HCT116 (cell line): ENCODE results near the gene TUBB4A. TPM values are rescaled to one million over a fixed set of nuclear protein-coding genes. Genes with fewer than 3 reads are reported as not detected.

Source experiments
- ATAC-seq: fragments of 200-7000 bp; cut with Tn5 transposase; 2 replicates; pipeline ENCODE4 v1.9.1; 2020; ENCODE audit warnings: mild to moderate bottlenecking, moderate library complexity
- BruUV-seq: library from RNA; stranded (reverse); fragments of 400-500 nt; replicated peaks from 2 replicates; lab custom pipeline; 2021; lab: Mats Ljungman, UMichigan
- CTCF ChIA-PET: fragments of 300-600 bp; sonication (Branson Sonifier 250); formaldehyde crosslinking; loops from one replicate; lab custom pipeline; 2021; ENCODE audit warnings: antibody characterized with exemption; lab: Charles Lee
- POLR2A ChIA-PET: fragments of 300-600, 350-600 bp; sonication (Branson Sonifier 250); formaldehyde crosslinking; loops from one replicate; lab custom pipeline; 2021; ENCODE audit warnings: antibody characterized with exemption; lab: Charles Lee
- RAD21 ChIA-PET, 2 experiments: fragments of 300-600 bp; sonication (Branson Sonifier 250); formaldehyde crosslinking; loops; one replicate each; lab custom pipeline; 2023; ENCODE audit warnings: low total read pairs in 2 of 2; ENCODE audit not compliant: uncharacterized antibody in 2 of 2, unreplicated experiment in 2 of 2, low non-redundant PET in 1 of 2; lab: Charles Lee
- DNase-seq: peaks from one replicate; pipeline ENCODE4 v3.0.0-alpha.2; 2010; ENCODE audit warnings: low read depth, low spot score
- H2AFZ ChIP-seq: fragments of 200-600 bp; shearing (Covaris generic), sonication (generic); 2 replicates; pipeline ENCODE4 v1.6.1; 2017; ENCODE audit warnings: low read depth, mixed run types, mixed read lengths, antibody characterized with exemption, low read length; ENCODE audit not compliant: poor library complexity, severe bottlenecking
- H3K27ac ChIP-seq: 2 replicates; pipeline ENCODE4 v1.5.1; 2012; ENCODE audit warnings: low read depth, low read length
- H3K27me3 ChIP-seq: fragments of 200-600 bp; sonication (generic); 2 replicates; pipeline ENCODE4 v1.6.1; 2016; ENCODE audit warnings: mixed run types, low read length, mixed read lengths; ENCODE audit not compliant: insufficient read depth
- H3K36me3 ChIP-seq, 2 experiments: fragments of 200-500 bp in 1 of 2; fragments of 200-600 bp in 1 of 2; sonication (Bioruptor generic) in 1 of 2; sonication (generic) in 1 of 2; 2 replicates each; pipeline versions ENCODE4 v1.5.1 to v1.6.1; 2014 to 2016; ENCODE audit warnings: low read length in 2 of 2, inconsistent platforms in 1 of 2, mixed read lengths in 1 of 2, mixed run types in 1 of 2; ENCODE audit not compliant: insufficient read depth in 2 of 2, control insufficient read depth in 1 of 2
- H3K4me1 ChIP-seq, 2 experiments: fragments of 200-600 bp in 1 of 2; sonication (generic) in 1 of 2; 2 replicates each; pipeline versions ENCODE4 v1.5.1 to v1.6.1; 2012 to 2017; ENCODE audit warnings: low read length in 2 of 2, inconsistent platforms in 1 of 2, mild to moderate bottlenecking in 1 of 2, mixed read lengths in 1 of 2, mixed run types in 1 of 2, moderate library complexity in 1 of 2; ENCODE audit not compliant: insufficient read depth in 2 of 2, control insufficient read depth in 1 of 2
- H3K4me2 ChIP-seq: fragments of 200-600 bp; sonication (generic); 2 replicates; pipeline ENCODE4 v1.6.1; 2017; ENCODE audit warnings: mixed run types, low read length, mixed read lengths
- H3K4me3 ChIP-seq, 2 experiments: fragments of 200-600 bp in 1 of 2; sonication (generic) in 1 of 2; replicated peaks in 1 of 2; 2 replicates each; pipeline ENCODE4 v1.5.1; 2011 to 2016; ENCODE audit warnings: low read length in 2 of 2, control low read depth in 1 of 2, low read depth in 1 of 2, mild to moderate bottlenecking in 1 of 2, mixed read lengths in 1 of 2, mixed run types in 1 of 2
- H3K79me2 ChIP-seq: fragments of 200-600 bp; sonication (generic); 2 replicates; pipeline ENCODE4 v1.6.1; 2017; ENCODE audit warnings: mild to moderate bottlenecking, mixed run types, low read length, moderate library complexity, mixed read lengths; ENCODE audit not compliant: insufficient read depth
- H3K9ac ChIP-seq: fragments of 200-600 bp; sonication (generic); 2 replicates; pipeline ENCODE4 v1.6.1; 2016; ENCODE audit warnings: low read length, mixed read lengths
- H3K9me2 ChIP-seq: fragments of 200-600 bp; sonication (generic), shearing (Covaris generic); 2 replicates; pipeline ENCODE4 v1.6.1; 2017; ENCODE audit warnings: mixed run types, mild to moderate bottlenecking, moderate library complexity; ENCODE audit not compliant: insufficient read depth
- H3K9me3 ChIP-seq, 2 experiments: fragments of 200-500 bp in 1 of 2; fragments of 200-600 bp in 1 of 2; sonication (Bioruptor generic) in 1 of 2; sonication (generic) in 1 of 2; 2 replicates each; pipeline ENCODE4 v1.6.1; 2014 to 2017; ENCODE audit warnings: low read length in 2 of 2, mixed read lengths in 2 of 2, inconsistent platforms in 1 of 2, low read depth in 1 of 2, mild to moderate bottlenecking in 1 of 2, mixed run types in 1 of 2, moderate library complexity in 1 of 2; ENCODE audit not compliant: control insufficient read depth in 1 of 2, insufficient read depth in 1 of 2
- H4K20me1 ChIP-seq: fragments of 200-600 bp; sonication (generic), shearing (Covaris generic); 2 replicates; pipeline ENCODE4 v1.6.1; 2017; ENCODE audit warnings: mixed run types, mild to moderate bottlenecking, moderate library complexity; ENCODE audit not compliant: insufficient read depth
- EGR1 ChIP-seq: IDR thresholded peaks from 2 replicates; pipeline ENCODE4 v1.6.1; 2012; ENCODE audit warnings: low read depth
- ELF1 ChIP-seq: IDR thresholded peaks from 2 replicates; pipeline ENCODE4 v1.6.1; 2012; ENCODE audit warnings: low read depth, borderline replicate concordance
- EZH2 ChIP-seq: fragments of 200-600 bp; sonication (generic); IDR thresholded peaks from 2 replicates; pipeline ENCODE4 v1.6.1; 2017; ENCODE audit warnings: antibody characterized with exemption, mixed run types
- POLR2A ChIP-seq: IDR thresholded peaks from 2 replicates; pipeline ENCODE4 v1.7.0; 2011; ENCODE audit warnings: borderline replicate concordance; ENCODE audit not compliant: insufficient read depth, insufficient read length; ENCODE audit errors: extremely low read depth
- RAD21 ChIP-seq: IDR thresholded peaks from 2 replicates; pipeline ENCODE4 v1.6.1; 2012; ENCODE audit warnings: low read depth, mild to moderate bottlenecking
- ZFX ChIP-seq: fragments of 450-650 bp; IDR thresholded peaks from 2 replicates; pipeline ENCODE4 v1.6.1; 2017
- intact Hi-C: fragments of 100-400 bp; cut with micrococcal nuclease; formaldehyde crosslinking; loops from 2 replicates; pipeline ENCODE4 v1.10.0; 2022
- total RNA-seq: library from RNA; stranded (reverse); gene quantifications from one replicate; pipeline ENCODE4 v1.2.1, GENCODE V29; 2021; ENCODE audit not compliant: unreplicated experiment
- TF ChIP-seq, protein P1 (sequence below): IDR thresholded peaks from 2 replicates; pipeline ENCODE4 v1.6.1; 2012; ENCODE audit warnings: low read depth
- TF ChIP-seq, protein P2 (sequence below): IDR thresholded peaks from 2 replicates; pipeline ENCODE4 v1.6.1; 2012
- TF ChIP-seq, protein P3 (sequence below), 3 experiments: fragments of 200-600 bp in 1 of 3; sonication (generic) in 1 of 3; IDR thresholded peaks in 2 of 3; conservative IDR thresholded peaks in 1 of 3; 2 replicates each; pipeline ENCODE4 v1.5.1; 2012 to 2017; ENCODE audit warnings: low read depth in 2 of 3, low read length in 2 of 3, antibody characterized with exemption in 1 of 3, borderline replicate concordance in 1 of 3, control low read depth in 1 of 3, mild to moderate bottlenecking in 1 of 3, mixed read lengths in 1 of 3, mixed run types in 1 of 3, moderate library complexity in 1 of 3; ENCODE audit not compliant: insufficient read depth in 1 of 3

The TUBB4A gene
- total RNA-seq, 1 experiment from 2014 or later: 32.5 TPM

- CTCF ChIA-PET: no interaction called here
- Histone ChIP-seq H3K79me2 (peaks cover 14% of the 10 kb centered on the region), H3K9me3 (no peaks in the 10 kb centered on the region)
- TF ChIP-seq POLR2A (no peak), EGR1 (no peak), EZH2 (no peak), ELF1 (no peak), RAD21 (no peak), ZFX (no peak)
- TF ChIP-seq, protein P1, sequence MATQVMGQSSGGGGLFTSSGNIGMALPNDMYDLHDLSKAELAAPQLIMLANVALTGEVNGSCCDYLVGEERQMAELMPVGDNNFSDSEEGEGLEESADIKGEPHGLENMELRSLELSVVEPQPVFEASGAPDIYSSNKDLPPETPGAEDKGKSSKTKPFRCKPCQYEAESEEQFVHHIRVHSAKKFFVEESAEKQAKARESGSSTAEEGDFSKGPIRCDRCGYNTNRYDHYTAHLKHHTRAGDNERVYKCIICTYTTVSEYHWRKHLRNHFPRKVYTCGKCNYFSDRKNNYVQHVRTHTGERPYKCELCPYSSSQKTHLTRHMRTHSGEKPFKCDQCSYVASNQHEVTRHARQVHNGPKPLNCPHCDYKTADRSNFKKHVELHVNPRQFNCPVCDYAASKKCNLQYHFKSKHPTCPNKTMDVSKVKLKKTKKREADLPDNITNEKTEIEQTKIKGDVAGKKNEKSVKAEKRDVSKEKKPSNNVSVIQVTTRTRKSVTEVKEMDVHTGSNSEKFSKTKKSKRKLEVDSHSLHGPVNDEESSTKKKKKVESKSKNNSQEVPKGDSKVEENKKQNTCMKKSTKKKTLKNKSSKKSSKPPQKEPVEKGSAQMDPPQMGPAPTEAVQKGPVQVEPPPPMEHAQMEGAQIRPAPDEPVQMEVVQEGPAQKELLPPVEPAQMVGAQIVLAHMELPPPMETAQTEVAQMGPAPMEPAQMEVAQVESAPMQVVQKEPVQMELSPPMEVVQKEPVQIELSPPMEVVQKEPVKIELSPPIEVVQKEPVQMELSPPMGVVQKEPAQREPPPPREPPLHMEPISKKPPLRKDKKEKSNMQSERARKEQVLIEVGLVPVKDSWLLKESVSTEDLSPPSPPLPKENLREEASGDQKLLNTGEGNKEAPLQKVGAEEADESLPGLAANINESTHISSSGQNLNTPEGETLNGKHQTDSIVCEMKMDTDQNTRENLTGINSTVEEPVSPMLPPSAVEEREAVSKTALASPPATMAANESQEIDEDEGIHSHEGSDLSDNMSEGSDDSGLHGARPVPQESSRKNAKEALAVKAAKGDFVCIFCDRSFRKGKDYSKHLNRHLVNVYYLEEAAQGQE: no peak
- TF ChIP-seq, protein P2, sequence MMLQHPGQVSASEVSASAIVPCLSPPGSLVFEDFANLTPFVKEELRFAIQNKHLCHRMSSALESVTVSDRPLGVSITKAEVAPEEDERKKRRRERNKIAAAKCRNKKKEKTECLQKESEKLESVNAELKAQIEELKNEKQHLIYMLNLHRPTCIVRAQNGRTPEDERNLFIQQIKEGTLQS: no peak
- TF ChIP-seq, protein P3, sequence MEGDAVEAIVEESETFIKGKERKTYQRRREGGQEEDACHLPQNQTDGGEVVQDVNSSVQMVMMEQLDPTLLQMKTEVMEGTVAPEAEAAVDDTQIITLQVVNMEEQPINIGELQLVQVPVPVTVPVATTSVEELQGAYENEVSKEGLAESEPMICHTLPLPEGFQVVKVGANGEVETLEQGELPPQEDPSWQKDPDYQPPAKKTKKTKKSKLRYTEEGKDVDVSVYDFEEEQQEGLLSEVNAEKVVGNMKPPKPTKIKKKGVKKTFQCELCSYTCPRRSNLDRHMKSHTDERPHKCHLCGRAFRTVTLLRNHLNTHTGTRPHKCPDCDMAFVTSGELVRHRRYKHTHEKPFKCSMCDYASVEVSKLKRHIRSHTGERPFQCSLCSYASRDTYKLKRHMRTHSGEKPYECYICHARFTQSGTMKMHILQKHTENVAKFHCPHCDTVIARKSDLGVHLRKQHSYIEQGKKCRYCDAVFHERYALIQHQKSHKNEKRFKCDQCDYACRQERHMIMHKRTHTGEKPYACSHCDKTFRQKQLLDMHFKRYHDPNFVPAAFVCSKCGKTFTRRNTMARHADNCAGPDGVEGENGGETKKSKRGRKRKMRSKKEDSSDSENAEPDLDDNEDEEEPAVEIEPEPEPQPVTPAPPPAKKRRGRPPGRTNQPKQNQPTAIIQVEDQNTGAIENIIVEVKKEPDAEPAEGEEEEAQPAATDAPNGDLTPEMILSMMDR (IDR thresholded peaks at IDR 0.05 in 2 of 3, conservative IDR thresholded peaks at IDR 0.05 in 1 of 3; ENCODE audit: borderline replicate concordance in 1 of 3, insufficient read depth in 1 of 3, low read depth in 2 of 3, low read length in 2 of 3): no peak
- TF ChIP-seq, all 23 proteins: peak for 0
- ChIA-PET RAD21 (interaction anchor here in 1 of 2 experiments (0.7 kb wide), 1 partner anchor 276 kb away, joined by 3 read pairs; no protein-coding TSS in a partner anchor), POLR2A (no interaction called here)
- no TSS peak for BruUV-seq
- Histone ChIP-seq H3K4me2 (no peak overlapping the region), H3K36me3 (peaks cover 0 to 10% of the 10 kb centered on the region in 2 experiments; a peak in 2 of 4 replicates), H4K20me1 (no peaks in the 10 kb centered on the region), H2AFZ (no peak overlapping the region), H3K27me3 (no peaks in the 10 kb centered on the region), H3K4me1 (peaks cover 11 to 14% of the 10 kb centered on the region in 2 experiments; a peak in 3 of 4 replicates), H3K27ac (no peak overlapping the region), H3K9me2 (no peaks in the 10 kb centered on the region), H3K9ac (no peak overlapping the region), H3K4me3 (no peak overlapping the region)
- DNase-seq (no peak), ATAC-seq (no peak)
- intact Hi-C loops: no loop called here
Measured at GRCh38 chr19:6467384-6467783, 34.7 kb downstream of the TUBB4A start.
